ENCODE results near the gene AIG1.
"Not testable (repeated sequence)": the region's sequence is repeated elsewhere in the genome, so short reads cannot be mapped to it uniquely, and the experiment has no call there.

The AIG1 gene

GRCh38 chr6:143060806-143061596 is at the start of gene AIG1:
Gene AIG1 (plus strand): TSS chr6:143060889. CDS start chr6:143060926, 37 bp downstream.
- DNase-seq (ENCODE audit: extremely low read depth, insufficient read length): peak; percentile 82

GRCh38 chr6:143014764-143015163 is 45.9 kb upstream of the AIG1 start:
- DNase-seq (ENCODE audit: extremely low read depth, insufficient read length): peak; percentile 32
- no peaks in the 10 kb centered on the region for H3K36me3 ChIP-seq (ENCODE audit: control insufficient read depth, insufficient read depth, low read length)
- no peak overlapping the region for H3K4me3 ChIP-seq (replicated peaks; ENCODE audit: low read depth, low read length)
- no peak for TF ChIP-seq CTCF (IDR thresholded peaks at IDR 0.05; ENCODE audit: insufficient read depth, low read length, poor library complexity, severe bottlenecking)
- H3K27me3 ChIP-seq (replicated peaks; ENCODE audit: control insufficient read depth, insufficient read depth, low read length): no peaks in the 10 kb centered on the region

More at GRCh38 chr6:143060806-143061596, at the start of gene AIG1:
- Histone ChIP-seq H3K27me3 (replicated peaks; ENCODE audit: control insufficient read depth, insufficient read depth, low read length) (no peaks in the 10 kb centered on the region), H3K36me3 (ENCODE audit: control insufficient read depth, insufficient read depth, low read length) (no peaks in the 10 kb centered on the region), H3K4me3 (replicated peaks; ENCODE audit: low read depth, low read length) (peak within 1 kb of the TSS; percentile 88)
- no peak for TF ChIP-seq CTCF (IDR thresholded peaks at IDR 0.05; ENCODE audit: insufficient read depth, low read length, poor library complexity, severe bottlenecking)

GRCh38 chr6:143015300-143015706 is 45.4 kb upstream of the AIG1 start:
- TF ChIP-seq CTCF (IDR thresholded peaks at IDR 0.05; ENCODE audit: insufficient read depth, low read length, poor library complexity, severe bottlenecking): no peak

GRCh38 chr6:143018955-143019354 is 41.7 kb upstream of the AIG1 start:
- H3K36me3 ChIP-seq (ENCODE audit: control insufficient read depth, insufficient read depth, low read length): no peaks in the 10 kb centered on the region
- H3K27me3 ChIP-seq (replicated peaks; ENCODE audit: control insufficient read depth, insufficient read depth, low read length): no peaks in the 10 kb centered on the region
- TF ChIP-seq CTCF (IDR thresholded peaks at IDR 0.05; ENCODE audit: insufficient read depth, low read length, poor library complexity, severe bottlenecking): no peak
- no peak overlapping the region for H3K4me3 ChIP-seq (replicated peaks; ENCODE audit: low read depth, low read length)
- DNase-seq (ENCODE audit: extremely low read depth, insufficient read length): no peak

More at GRCh38 chr6:143015300-143015706, 45.4 kb upstream of the AIG1 start:
- H3K4me3 ChIP-seq (replicated peaks; ENCODE audit: low read depth, low read length): no peak overlapping the region
- H3K27me3 ChIP-seq (replicated peaks; ENCODE audit: control insufficient read depth, insufficient read depth, low read length): no peaks in the 10 kb centered on the region
- no peak for DNase-seq (ENCODE audit: extremely low read depth, insufficient read length)
- H3K36me3 ChIP-seq (ENCODE audit: control insufficient read depth, insufficient read depth, low read length): no peaks in the 10 kb centered on the region

GRCh38 chr6:143020862-143021261 is 39.8 kb upstream of the AIG1 start:
- not testable (repeated sequence) for H3K36me3 ChIP-seq (ENCODE audit: control insufficient read depth, insufficient read depth, low read length); H3K27me3 ChIP-seq (replicated peaks; ENCODE audit: control insufficient read depth, insufficient read depth, low read length); H3K4me3 ChIP-seq (replicated peaks; ENCODE audit: low read depth, low read length); DNase-seq (ENCODE audit: extremely low read depth, insufficient read length)

GRCh38 chr6:143021543-143021942 is 39.1 kb upstream of the AIG1 start:
- DNase-seq (ENCODE audit: extremely low read depth, insufficient read length): no peak
- no peak for TF ChIP-seq CTCF (IDR thresholded peaks at IDR 0.05; ENCODE audit: insufficient read depth, low read length, poor library complexity, severe bottlenecking)
- Histone ChIP-seq H3K4me3 (replicated peaks; ENCODE audit: low read depth, low read length) (no peak overlapping the region), H3K27me3 (replicated peaks; ENCODE audit: control insufficient read depth, insufficient read depth, low read length) (no peaks in the 10 kb centered on the region), H3K36me3 (ENCODE audit: control insufficient read depth, insufficient read depth, low read length) (no peaks in the 10 kb centered on the region)
